GM23338 (cell line): Measurements from ENCODE around the gene PLPP6. TPM values are rescaled to one million over a fixed set of nuclear protein-coding genes. Genes with fewer than 3 reads are reported as not detected.

Source experiments
- ATAC-seq: fragments of 200-7000 bp; cut with Tn5 transposase; 3 replicates; pipeline ENCODE4 v1.9.1; 2020
- DNase-seq: peaks from one replicate; pipeline ENCODE4 v3.0.0-alpha.2; 2015; ENCODE audit warnings: low spot score
- H2AFZ ChIP-seq: fragments of 200-600 bp; sonication (generic); 2 replicates; pipeline ENCODE4 v1.8.0; 2016; ENCODE audit warnings: antibody characterized with exemption, mild to moderate bottlenecking, moderate library complexity
- H3F3A ChIP-seq: fragments of 200-600 bp; sonication (generic); replicated peaks from 2 replicates; pipeline ENCODE4 v1.8.0; 2017; ENCODE audit warnings: antibody characterized with exemption, mixed run types, low read depth
- H3K27ac ChIP-seq: fragments of 200-600 bp; sonication (generic); 2 replicates; pipeline ENCODE4 v1.6.1; 2016; ENCODE audit warnings: low read depth
- H3K27me3 ChIP-seq: fragments of 200-600 bp; sonication (generic); 2 replicates; pipeline ENCODE4 v1.8.0; 2016; ENCODE audit warnings: mild to moderate bottlenecking, mixed run types, moderate library complexity; ENCODE audit not compliant: insufficient read depth
- H3K36me3 ChIP-seq: fragments of 200-600 bp; sonication (generic); 2 replicates; pipeline ENCODE4 v1.8.0; 2016; ENCODE audit warnings: mild to moderate bottlenecking; ENCODE audit not compliant: insufficient read depth
- H3K4me1 ChIP-seq: fragments of 200-600 bp; sonication (generic); 2 replicates; pipeline ENCODE4 v1.8.0; 2016; ENCODE audit warnings: mild to moderate bottlenecking, moderate library complexity; ENCODE audit not compliant: insufficient read depth
- H3K4me2 ChIP-seq: fragments of 200-600 bp; sonication (generic); 2 replicates; pipeline ENCODE4 v1.7.1; 2017; ENCODE audit warnings: mixed run types
- H3K4me3 ChIP-seq: fragments of 200-600 bp; sonication (generic); 2 replicates; pipeline ENCODE4 v1.6.1; 2016; ENCODE audit warnings: mixed run types
- H3K79me2 ChIP-seq: fragments of 200-600 bp; sonication (generic); replicated peaks from 2 replicates; pipeline ENCODE4 v1.8.0; 2017; ENCODE audit warnings: mild to moderate bottlenecking; ENCODE audit not compliant: insufficient read depth
- H3K9me2 ChIP-seq: fragments of 200-600 bp; sonication (generic); 2 replicates; pipeline ENCODE4 v1.8.0; 2017; ENCODE audit not compliant: insufficient read depth
- H4K20me1 ChIP-seq: fragments of 200-600 bp; sonication (generic); replicated peaks from 2 replicates; pipeline ENCODE4 v1.8.0; 2017; ENCODE audit warnings: mild to moderate bottlenecking; ENCODE audit not compliant: insufficient read depth
- H3K27ac Mint-ChIP-seq: 2 replicates; pipeline ENCODE4 v1.8.0; 2020; ENCODE audit warnings: inconsistent platforms, mild to moderate bottlenecking, moderate library complexity, mixed read lengths
- H3K27me3 Mint-ChIP-seq: 3 replicates; pipeline ENCODE4 v1.8.0; 2022; ENCODE audit warnings: low read depth, mild to moderate bottlenecking, moderate library complexity, mixed read lengths, inconsistent platforms; ENCODE audit not compliant: insufficient read depth, poor library complexity
- H3K36me3 Mint-ChIP-seq: 3 replicates; pipeline ENCODE4 v1.8.0; 2021; ENCODE audit warnings: low read depth, mild to moderate bottlenecking, inconsistent platforms, moderate library complexity, mixed read lengths
- H3K4me1 Mint-ChIP-seq: 3 replicates; pipeline ENCODE4 v1.8.0; 2020; ENCODE audit warnings: mild to moderate bottlenecking, inconsistent platforms, mixed read lengths
- H3K4me3 Mint-ChIP-seq: 3 replicates; pipeline ENCODE4 v1.8.0; 2021; ENCODE audit warnings: moderate library complexity, mild to moderate bottlenecking, inconsistent platforms, mixed read lengths
- H3K9me3 Mint-ChIP-seq: 3 replicates; pipeline ENCODE4 v1.8.0; 2020; ENCODE audit warnings: moderate library complexity, mild to moderate bottlenecking, inconsistent platforms, mixed read lengths
- EZH2phosphoT487 ChIP-seq: fragments of 200-600 bp; sonication (generic); IDR thresholded peaks from one replicate; pipeline ENCODE4 v1.8.1; 2018; ENCODE audit warnings: antibody characterized with exemption; ENCODE audit not compliant: unreplicated experiment
- STAT1 ChIP-seq: IDR thresholded peaks from one replicate; pipeline ENCODE4 v1.6.1; 2016; ENCODE audit warnings: antibody characterized with exemption; ENCODE audit not compliant: unreplicated experiment
- ZNF331 ChIP-seq: fragments of 250-450 bp; sonication (Bioruptor Pico); IDR thresholded peaks from 2 replicates; pipeline ENCODE4 v1.5.0; 2020; ENCODE audit warnings: low read depth, mild to moderate bottlenecking, moderate library complexity
- polyA plus RNA-seq: library from polyadenylated mRNA; unstranded; fragments of >200 nt; fragmentation: Nextera tagmentation; extraction: Ambion mirVana; gene quantifications from 2 replicates; pipeline ENCODE4 v1.2.1, GENCODE V29; 2016
- total RNA-seq: library from RNA; depleted of rRNA; stranded (reverse); fragments of >200 nt; shearing (Covaris generic); gene quantifications from 2 replicates; pipeline ENCODE4 v1.2.3, GENCODE V29; 2014
- TF ChIP-seq, protein P1 (sequence below): IDR thresholded peaks from 2 replicates; pipeline ENCODE4 v1.6.1; 2016; ENCODE audit warnings: antibody characterized with exemption
- TF ChIP-seq, protein P2 (sequence below): IDR thresholded peaks from one replicate; pipeline ENCODE4 v1.6.1; 2018; ENCODE audit warnings: antibody characterized with exemption; ENCODE audit not compliant: unreplicated experiment

The PLPP6 gene
- total and polyA plus RNA-seq, 2 experiments from 2014 or later = 6.3 to 13.2 TPM

- DNase-seq = no peak
- Histone ChIP-seq H3K4me3 (no peak overlapping the region), H3K36me3 (no peaks in the 10 kb centered on the region), H2AFZ (no peak overlapping the region), H3K4me2 (no peak overlapping the region), H3K4me1 (peaks cover 14% of the 10 kb centered on the region), H3F3A (no peaks in the 10 kb centered on the region), H3K27me3 (0 out of 2 replicates have a peak, but pooled peaks cover 2% of the 10 kb centered on the region), H3K9me2 (no peaks in the 10 kb centered on the region), H3K27ac (no peak overlapping the region), H3K79me2 (no peaks in the 10 kb centered on the region), H4K20me1 (no peaks in the 10 kb centered on the region)
- Mint-ChIP-seq H3K36me3 (no peaks in the 10 kb centered on the region), H3K27ac (peak overlapping the region; percentile 41; the same call in 1 of the 2 replicates), H3K4me3 (no peak overlapping the region), H3K9me3 (no peaks in the 10 kb centered on the region), H3K4me1 (peaks cover 29% of the 10 kb centered on the region), H3K27me3 (peaks cover under 1% of the 10 kb centered on the region)
- peak; percentile 64; the same call in 2 of the 3 replicates for ATAC-seq
- TF ChIP-seq STAT1 = no peak
These were observed 8.5 kb downstream of the PLPP6 start for GRCh38 chr9:4670591-4670990.

GRCh38 chr9:4671737-4672136, 9.6 kb downstream of the PLPP6 start:
- peaks cover 10% of the 10 kb centered on the region for H3K4me1 ChIP-seq
- no peaks in the 10 kb centered on the region for H3K9me2 ChIP-seq
- H3K27me3 ChIP-seq = no peaks in the 10 kb centered on the region
- Mint-ChIP-seq H3K36me3 (no peaks in the 10 kb centered on the region), H3K27me3 (peaks cover 3% of the 10 kb centered on the region), H3K4me3 (no peak overlapping the region), H3K27ac (no peak overlapping the region), H3K9me3 (no peaks in the 10 kb centered on the region), H3K4me1 (peaks cover 20% of the 10 kb centered on the region)
- no peak overlapping the region for H2AFZ ChIP-seq
- no peaks in the 10 kb centered on the region for H4K20me1 ChIP-seq
- no peaks in the 10 kb centered on the region for H3K79me2 ChIP-seq
- no peaks in the 10 kb centered on the region for H3K36me3 ChIP-seq
- DNase-seq (no peak), ATAC-seq (no peak)
- H3K4me2 ChIP-seq = no peak overlapping the region
- no peaks in the 10 kb centered on the region for H3F3A ChIP-seq
- no peak overlapping the region for H3K27ac ChIP-seq
- TF ChIP-seq, protein P1, sequence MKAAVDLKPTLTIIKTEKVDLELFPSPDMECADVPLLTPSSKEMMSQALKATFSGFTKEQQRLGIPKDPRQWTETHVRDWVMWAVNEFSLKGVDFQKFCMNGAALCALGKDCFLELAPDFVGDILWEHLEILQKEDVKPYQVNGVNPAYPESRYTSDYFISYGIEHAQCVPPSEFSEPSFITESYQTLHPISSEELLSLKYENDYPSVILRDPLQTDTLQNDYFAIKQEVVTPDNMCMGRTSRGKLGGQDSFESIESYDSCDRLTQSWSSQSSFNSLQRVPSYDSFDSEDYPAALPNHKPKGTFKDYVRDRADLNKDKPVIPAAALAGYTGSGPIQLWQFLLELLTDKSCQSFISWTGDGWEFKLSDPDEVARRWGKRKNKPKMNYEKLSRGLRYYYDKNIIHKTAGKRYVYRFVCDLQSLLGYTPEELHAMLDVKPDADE = no peak
- no peak for TF ChIP-seq EZH2phosphoT487
- TF ChIP-seq, protein P2, sequence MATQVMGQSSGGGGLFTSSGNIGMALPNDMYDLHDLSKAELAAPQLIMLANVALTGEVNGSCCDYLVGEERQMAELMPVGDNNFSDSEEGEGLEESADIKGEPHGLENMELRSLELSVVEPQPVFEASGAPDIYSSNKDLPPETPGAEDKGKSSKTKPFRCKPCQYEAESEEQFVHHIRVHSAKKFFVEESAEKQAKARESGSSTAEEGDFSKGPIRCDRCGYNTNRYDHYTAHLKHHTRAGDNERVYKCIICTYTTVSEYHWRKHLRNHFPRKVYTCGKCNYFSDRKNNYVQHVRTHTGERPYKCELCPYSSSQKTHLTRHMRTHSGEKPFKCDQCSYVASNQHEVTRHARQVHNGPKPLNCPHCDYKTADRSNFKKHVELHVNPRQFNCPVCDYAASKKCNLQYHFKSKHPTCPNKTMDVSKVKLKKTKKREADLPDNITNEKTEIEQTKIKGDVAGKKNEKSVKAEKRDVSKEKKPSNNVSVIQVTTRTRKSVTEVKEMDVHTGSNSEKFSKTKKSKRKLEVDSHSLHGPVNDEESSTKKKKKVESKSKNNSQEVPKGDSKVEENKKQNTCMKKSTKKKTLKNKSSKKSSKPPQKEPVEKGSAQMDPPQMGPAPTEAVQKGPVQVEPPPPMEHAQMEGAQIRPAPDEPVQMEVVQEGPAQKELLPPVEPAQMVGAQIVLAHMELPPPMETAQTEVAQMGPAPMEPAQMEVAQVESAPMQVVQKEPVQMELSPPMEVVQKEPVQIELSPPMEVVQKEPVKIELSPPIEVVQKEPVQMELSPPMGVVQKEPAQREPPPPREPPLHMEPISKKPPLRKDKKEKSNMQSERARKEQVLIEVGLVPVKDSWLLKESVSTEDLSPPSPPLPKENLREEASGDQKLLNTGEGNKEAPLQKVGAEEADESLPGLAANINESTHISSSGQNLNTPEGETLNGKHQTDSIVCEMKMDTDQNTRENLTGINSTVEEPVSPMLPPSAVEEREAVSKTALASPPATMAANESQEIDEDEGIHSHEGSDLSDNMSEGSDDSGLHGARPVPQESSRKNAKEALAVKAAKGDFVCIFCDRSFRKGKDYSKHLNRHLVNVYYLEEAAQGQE = no peak
- TF ChIP-seq ZNF331 (CRISPR knock-in tag) = no peak
- no peak for TF ChIP-seq STAT1
- H3K4me3 ChIP-seq = no peak overlapping the region

- H3K27ac ChIP-seq = no peak overlapping the region
- no peaks in the 10 kb centered on the region for H3K79me2 ChIP-seq
- H3K4me3 ChIP-seq = no peak overlapping the region
- H3K9me3 Mint-ChIP-seq = no peaks in the 10 kb centered on the region
- H3K27me3 Mint-ChIP-seq = peaks cover 3% of the 10 kb centered on the region
- no peaks in the 10 kb centered on the region for H3K27me3 ChIP-seq
- H3K4me2 ChIP-seq = no peak overlapping the region
- no peak overlapping the region for H3K4me3 Mint-ChIP-seq
- peaks cover 13% of the 10 kb centered on the region for H3K4me1 Mint-ChIP-seq
- peaks cover 24% of the 10 kb centered on the region for H3K4me1 ChIP-seq
- H3K27ac Mint-ChIP-seq = no peak overlapping the region
- H2AFZ ChIP-seq = no peak overlapping the region
- H4K20me1 ChIP-seq = no peaks in the 10 kb centered on the region
- no peaks in the 10 kb centered on the region for H3K36me3 ChIP-seq
- no peak for DNase-seq
- no peaks in the 10 kb centered on the region for H3K9me2 ChIP-seq
- H3K36me3 Mint-ChIP-seq = no peaks in the 10 kb centered on the region
- ATAC-seq = no peak
- H3F3A ChIP-seq = peaks cover under 1% of the 10 kb centered on the region
- TF ChIP-seq, protein P2 = no peak
These were observed 12.7 kb downstream of the PLPP6 start for GRCh38 chr9:4674783-4675182.
